ENCODE data around the gene SRP14.
"Not testable (repeated sequence)": the region's sequence is repeated elsewhere in the genome, so short reads cannot be mapped to it uniquely, and the experiment has no call there.

SRP14 gene, protein sequence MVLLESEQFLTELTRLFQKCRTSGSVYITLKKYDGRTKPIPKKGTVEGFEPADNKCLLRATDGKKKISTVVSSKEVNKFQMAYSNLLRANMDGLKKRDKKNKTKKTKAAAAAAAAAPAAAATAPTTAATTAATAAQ

DNA sequence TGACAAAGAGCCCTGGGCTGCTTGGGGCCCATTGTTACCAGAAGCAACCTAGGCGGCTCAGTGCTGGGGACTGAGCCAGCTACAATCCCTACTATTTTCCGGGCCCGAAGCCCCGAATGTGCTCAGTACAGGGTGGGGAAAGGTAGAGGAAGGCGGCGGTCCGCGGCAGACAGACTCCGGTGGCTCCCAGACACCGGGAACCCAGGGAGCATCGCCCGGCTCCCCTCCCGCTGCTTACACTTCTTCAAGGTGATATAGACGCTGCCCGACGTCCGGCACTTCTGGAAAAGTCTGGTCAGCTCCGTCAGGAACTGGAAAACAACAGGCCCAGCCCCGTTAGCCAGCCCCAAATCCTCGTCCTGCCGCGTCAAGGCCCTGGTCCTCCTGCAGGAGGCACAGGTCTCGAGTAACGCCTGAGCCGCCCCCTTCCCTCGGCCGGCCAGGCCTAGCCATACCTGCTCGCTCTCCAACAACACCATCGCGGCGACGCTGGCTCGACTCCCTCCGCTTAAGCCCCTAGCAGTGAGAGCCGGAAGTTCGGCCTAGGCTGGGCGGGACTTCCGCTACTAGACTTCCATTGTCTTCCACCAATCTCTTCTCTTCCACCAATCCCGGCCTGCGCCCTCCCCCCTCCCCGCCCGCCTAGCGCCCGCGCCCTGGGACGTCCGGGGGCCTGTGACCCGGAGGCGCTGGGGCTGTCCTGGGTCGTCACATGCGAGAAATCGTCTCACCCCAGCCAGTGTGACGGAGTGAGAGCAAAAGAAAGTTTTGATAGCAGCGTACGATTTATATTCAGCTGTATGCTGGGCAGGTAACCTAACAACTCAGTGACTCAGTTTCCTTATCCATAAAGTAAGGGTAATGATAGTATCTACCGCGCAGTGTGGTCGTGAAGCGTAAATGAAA, at the start of gene SRP14:
TSS of gene SRP14 (minus strand) at position 544 of the 906 bp plus-strand sequence. CDS start at position 479, 65 bp downstream.
- in situ Hi-C loops (cut with MboI; ENCODE audit: low sequenced_read_pairs) = no loop called here

DNA sequence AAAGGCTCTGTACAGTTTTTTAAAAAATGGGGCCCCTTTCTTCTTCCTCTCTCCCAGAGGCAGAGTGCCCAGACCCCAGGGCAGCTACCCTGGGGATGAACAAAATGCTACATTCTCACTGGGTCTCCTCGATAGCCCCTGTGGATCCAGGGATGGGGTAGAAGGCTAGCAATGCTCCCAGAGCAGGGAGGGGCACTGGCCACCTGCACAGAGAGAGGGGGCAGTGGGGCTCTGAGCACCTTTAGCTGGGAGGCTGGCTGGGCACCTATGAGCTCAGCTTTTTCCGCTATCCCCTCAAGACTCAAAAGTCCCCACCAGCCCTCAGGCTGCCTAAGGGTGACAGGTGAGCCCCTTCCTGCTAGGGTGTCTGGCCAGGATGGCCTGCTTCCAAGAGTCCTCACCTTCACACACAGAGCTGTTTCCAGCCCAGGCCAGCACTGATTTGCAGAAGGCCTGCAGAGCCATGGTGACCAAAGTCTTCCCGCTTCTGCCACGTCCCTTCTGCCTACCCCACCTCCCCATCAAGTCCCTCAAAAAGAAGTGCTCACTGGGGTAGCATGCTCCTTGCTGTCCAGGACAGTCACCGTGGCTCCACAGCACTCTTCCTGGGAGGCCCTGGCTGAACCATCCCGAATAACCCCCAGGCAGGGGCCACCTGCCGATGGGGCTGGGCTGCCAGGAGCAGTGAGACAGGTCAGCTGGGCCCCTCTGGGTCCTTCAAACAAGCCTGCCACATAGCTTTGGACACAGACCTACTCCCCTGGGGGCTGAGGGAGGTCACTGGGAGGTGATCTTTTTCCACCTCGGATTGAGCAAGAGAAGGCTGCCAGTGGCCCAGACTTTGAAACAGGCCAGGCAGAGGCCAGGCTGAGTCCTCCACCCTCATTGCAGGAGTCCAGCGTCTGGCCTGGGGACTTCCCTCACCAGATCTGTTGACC, 49.3 kb upstream of the SRP14 start:
- in situ Hi-C loops (cut with MboI; ENCODE audit: low sequenced_read_pairs) = no loop called here

DNA sequence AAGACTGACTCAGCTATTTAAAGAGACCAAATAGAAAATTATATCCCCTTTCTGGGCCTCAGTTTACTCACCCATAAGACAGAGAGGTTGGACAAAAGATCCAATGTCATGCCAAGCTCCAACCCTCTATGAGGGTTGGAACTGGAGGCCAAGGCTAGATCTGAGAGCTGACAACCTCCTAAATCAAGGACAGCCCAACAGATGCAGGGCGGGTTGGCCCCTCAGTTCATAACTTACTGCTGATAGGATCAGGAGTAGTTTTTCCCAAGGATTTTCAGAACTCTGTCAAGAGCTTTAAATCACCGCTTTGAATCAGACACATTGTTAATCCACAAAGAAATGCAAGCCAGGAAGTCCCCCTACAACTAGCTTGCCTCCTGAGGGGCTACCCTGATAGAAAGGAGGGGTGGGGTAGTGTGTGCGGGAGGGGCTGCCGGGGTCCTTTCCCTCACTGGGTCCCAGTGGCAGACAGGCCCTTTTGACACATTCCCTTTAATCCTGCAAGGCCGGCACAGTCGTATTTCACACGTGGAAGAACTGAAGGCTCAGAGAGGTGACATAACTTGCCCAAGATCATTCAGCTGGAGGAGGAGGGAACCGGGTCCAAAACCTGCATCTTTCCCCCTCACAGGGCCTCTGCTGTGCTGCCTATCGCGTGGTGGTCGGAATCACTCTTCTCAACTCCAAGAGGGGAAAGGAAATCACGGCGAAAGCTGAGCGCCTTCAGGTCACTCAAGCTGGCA, 48.3 kb upstream of the SRP14 start:
- in situ Hi-C loops (cut with MboI; ENCODE audit: low sequenced_read_pairs) = no loop called here

DNA sequence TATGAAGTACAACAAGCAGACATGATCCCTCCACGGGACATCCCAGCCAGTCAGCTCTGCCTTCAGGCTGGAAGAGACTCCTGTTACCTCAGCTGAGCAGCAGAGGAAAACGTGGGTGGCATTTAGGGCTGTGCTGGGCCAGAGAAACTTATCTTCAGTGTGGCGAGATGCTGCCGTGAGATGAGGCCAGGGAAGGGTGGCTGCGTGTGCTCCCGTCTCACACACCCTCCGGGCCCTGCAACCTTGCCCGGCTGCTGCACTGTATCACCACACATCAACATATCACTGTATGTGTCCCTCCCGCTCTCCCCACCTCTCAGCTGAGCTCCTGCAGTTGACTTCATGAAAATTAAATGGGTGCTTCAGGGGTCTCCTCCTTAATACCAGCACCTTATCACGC, 46.3 kb upstream of the SRP14 start:
- in situ Hi-C loops (cut with MboI; ENCODE audit: low sequenced_read_pairs) = no loop called here

DNA sequence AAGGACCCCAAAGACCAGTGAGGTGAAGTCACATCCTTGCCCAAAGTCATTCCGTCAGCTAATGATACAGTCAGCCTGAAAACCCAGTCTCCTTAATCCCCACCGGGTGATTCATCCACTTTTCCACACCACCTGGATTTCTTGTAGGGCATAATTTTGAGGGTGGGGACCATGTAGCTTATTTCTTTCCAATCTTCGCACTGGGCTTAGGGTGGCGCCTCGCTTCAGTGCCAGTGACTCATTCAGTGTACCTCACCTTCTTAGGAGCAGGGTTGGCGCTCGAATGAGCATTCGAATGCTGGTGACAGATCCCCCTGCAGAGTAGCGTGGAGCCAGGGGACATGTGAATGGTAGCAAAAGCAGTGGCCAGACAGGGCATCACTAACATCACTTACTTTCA, 45.7 kb upstream of the SRP14 start:
- in situ Hi-C loops (cut with MboI; ENCODE audit: low sequenced_read_pairs) = no loop called here

DNA sequence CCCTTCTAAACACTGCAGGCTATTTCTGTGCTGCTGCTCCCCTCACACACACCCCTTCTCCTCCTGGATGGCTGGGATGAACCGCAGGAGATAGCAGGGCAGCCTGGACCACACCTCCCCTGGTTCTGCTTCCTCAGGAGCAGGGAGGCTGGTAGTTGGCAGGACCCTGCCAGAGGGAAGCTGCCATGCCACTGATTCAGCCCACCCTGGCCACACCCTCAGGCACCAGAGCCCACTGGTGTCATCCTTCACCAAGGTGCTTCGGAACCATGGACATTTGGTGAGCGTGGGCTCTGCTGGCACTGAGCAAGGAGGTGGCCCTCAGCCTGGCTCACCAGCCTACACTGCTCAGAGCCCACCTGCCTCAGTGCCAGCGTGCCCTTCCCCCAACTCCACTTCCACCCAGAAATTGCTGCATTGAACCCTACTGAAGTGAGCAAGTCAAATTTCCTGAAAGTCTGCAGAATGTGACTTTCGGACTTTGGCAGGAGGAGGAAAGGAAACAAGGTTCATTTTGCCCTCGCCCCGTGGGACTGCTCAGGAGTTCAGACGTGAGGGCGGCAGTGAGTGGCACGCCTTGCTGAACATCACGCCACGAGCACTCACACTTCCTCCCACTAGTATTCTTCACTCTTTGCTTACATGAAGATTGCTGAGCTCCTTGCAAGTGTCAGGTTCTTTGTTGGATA, 43.4 kb upstream of the SRP14 start:
- in situ Hi-C loops (cut with MboI; ENCODE audit: low sequenced_read_pairs) = no loop called here

DNA sequence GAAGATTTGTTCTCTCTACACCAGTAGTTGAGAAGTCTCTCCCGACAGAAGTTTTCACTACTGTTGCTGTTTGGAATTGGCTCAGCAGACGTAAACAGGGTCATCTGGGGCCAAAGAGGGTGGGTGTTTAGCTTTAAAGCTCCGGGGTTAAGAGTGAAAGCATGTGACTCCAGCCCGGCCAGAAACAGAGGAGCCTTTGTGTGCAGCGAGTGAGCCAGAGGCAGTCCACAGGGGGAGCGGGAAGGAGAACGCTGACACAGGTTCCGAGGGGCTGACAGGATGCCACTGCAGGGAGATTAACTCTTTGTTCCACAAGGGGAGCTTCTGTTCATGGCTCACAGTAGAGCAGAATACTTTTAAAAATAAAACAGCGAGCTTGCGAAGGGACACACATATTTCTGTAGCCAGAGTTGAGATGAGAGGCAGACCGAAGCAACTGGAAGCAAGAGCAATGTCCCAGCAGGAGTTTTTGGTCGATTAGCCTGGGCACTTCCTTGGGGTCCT, 42.8 kb upstream of the SRP14 start:
- in situ Hi-C loops (cut with MboI; ENCODE audit: low sequenced_read_pairs) = no loop called here

DNA sequence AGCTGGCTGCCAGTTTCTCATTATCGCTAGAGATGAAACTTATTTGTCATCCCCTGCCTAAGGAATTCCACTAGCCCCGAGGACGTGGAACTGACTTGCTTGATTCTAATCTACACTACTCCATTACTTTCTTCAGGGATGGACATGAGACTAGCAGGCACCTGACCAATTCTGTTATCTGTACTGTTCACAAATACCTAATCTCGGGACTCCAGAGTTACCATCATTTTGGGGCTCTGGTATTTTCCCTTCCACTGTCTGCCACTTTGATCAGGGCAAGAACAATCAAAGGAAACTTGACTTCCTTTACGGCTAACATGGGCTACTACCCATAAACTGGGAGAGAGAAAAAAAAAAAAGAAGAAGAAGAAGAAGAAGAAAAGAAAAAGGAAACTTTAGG, 41.9 kb upstream of the SRP14 start:
- in situ Hi-C loops (cut with MboI; ENCODE audit: low sequenced_read_pairs) = no loop called here

DNA sequence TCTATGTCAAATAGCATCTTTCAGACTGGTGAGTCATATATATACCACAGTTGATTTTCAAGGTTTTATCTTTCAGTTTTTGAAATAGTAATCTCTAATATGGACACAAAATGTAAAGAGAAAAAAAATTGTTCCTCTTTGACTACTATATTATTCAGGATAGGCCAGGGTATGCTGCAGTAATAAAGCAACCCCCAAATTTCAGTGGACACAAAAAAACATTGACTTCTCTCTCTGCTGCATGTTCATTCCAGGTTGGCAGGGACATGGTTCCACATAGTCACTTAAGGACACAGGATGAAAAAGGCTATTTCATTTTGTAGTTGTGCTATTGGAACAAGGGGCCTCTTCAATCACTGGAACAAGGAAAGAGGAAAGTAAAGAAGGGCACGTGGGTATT, 41.1 kb upstream of the SRP14 start:
- in situ Hi-C loops (cut with MboI; ENCODE audit: low sequenced_read_pairs) = no loop called here

DNA sequence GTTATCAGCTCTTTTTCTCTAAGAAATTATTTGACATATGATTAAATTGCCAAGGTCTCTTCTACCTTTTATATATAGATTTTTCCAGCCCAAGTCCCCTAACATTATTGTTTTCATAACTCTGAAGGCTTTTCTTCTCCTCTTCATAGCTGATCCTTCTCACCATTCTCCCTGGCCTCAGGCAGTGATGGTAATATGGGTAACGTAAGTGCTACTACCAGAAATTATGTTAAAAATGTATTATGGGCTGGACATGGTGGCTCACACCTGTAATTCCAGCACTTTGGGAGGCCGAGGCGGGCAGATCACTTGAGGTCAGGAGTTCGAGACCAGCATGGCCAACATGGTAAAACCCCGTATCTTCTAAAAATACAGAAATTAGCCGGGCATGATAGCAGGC, 40.5 kb upstream of the SRP14 start:
- in situ Hi-C loops (cut with MboI; ENCODE audit: low sequenced_read_pairs) = no loop called here

DNA sequence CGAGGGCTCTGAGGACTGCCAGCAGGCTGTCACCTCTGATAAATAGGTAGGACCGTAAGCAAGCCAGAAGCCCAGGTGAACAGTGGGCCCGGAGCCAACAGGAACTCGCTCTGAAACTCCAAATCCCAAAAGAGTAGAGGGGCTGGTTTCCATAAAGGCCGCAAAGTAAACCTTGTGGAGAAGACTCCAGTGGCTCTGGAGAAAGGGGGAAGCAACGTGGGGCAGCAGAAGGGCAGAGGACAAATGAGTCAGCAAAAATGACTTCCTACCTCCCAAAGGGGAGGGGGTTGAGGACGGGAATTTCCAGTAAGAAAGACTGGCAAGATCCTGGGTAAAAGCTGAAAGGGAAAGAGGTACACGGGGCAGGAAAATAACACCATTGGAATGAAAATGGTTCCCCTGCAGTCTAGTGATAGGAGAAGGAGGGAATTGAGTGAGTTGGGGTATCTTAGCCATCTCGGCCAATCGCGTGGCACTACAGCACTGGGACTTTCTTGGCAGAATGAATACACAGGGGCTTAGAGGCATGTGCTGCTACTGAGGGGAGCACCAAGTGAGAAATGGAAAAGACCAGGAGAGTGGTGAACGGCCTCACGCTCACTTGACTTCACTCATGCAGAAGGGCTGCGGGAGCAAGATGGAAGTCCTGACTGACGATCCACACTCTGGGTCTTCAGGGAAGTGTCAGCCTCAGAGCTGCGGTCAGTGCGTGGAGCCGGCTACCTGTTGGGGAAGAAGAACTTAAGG, 36.5 kb upstream of the SRP14 start:
- in situ Hi-C loops (cut with MboI; ENCODE audit: low sequenced_read_pairs) = no loop called here

DNA sequence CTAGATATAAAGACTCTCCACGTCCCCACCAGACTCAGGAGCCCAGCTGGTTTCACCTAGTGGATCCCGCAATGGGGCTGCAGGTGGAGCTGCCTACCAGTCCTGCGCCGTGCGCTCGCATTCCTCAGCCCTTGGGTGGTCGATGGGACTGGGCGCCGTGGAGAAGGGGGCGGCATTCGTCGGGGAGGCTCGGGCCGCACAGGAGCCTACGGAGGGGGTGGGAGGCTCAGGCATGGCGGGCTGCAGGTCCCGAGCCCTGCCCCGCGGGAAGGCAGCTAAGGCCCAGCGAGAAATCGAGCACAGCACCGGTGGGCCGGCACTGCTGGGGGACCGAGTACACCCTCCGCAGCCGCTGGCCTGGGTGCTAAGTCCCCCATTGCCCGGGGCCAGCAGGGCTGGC, 35.7 kb upstream of the SRP14 start:
- in situ Hi-C loops (cut with MboI; ENCODE audit: low sequenced_read_pairs) = not testable (repeated sequence)

DNA sequence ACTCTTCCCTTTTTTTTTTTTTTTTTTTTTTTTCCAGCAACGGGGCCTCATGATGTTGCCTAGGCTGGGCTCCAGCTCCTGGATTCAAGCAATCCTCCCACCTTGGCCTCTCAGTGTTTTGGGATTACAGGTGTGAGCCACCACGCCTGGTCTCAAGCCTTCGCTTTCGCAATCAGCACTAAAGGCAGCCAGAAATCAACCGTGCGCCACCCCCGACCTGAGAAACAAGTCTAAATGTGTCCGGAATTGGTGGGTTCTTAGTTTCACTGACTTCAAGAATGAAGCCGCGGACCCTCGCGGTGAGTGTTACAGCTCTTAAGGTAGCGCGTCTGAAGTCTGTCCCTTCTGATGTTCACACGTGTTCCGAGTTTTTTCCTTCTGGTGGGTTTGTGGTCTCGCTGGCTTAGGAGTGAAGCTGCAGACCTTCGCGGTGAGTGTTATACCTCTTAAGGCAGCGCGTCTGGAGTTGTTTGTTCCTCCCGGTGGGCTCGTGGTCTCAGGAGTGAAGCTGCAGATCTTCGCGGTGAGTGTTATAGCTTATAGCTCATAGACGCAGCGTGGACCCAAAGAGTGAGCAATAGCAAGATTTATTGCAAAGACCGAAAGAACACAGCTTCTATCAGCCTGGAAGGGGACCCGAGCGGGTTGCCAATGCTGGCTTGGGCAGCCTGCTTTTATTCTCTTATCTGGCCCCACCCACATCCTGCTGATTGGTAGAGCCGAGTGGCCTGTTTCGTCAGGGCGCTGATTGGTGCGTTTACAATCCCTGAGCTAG, 34.9 kb upstream of the SRP14 start:
- in situ Hi-C loops (cut with MboI; ENCODE audit: low sequenced_read_pairs) = not testable (repeated sequence)

DNA sequence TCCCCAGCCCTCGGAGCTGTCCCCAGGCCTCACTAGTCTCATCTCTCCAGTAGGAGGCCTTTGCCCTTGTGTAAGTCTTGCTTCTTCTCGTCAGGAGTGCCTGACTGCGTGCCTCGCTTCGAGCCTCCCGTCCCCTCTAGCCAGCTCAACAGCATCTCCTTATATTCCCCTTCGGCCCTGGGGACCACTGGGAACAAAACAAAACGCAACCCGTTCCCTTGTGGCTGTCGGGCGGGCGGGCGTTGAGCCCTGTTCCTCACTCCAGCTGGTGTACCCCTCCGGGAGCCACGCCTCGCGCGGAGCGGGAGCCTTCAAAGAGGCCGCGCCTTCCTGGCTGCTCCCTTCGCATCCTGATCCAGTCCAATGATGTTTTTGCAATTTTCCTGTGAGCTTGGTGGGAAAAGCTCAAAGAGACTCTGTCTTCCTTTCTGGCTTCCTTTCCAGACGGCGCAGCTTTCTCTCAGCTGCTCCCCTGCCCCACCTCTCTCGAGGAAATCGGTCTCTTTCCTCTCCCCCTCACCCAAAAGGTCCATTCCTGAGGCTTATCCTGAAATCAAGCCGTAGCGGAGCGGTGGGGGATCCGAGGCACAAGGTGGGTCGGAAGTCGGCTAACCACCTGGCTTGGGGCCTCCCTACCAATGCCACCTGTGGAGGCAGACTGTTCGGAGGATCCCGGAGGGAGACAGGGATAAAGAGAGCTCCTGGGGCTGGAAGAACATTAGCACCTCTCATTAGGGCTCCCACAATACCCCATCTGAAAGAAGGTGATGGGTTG, 33.4 kb upstream of the SRP14 start:
- in situ Hi-C loops (cut with MboI; ENCODE audit: low sequenced_read_pairs) = no loop called here

DNA sequence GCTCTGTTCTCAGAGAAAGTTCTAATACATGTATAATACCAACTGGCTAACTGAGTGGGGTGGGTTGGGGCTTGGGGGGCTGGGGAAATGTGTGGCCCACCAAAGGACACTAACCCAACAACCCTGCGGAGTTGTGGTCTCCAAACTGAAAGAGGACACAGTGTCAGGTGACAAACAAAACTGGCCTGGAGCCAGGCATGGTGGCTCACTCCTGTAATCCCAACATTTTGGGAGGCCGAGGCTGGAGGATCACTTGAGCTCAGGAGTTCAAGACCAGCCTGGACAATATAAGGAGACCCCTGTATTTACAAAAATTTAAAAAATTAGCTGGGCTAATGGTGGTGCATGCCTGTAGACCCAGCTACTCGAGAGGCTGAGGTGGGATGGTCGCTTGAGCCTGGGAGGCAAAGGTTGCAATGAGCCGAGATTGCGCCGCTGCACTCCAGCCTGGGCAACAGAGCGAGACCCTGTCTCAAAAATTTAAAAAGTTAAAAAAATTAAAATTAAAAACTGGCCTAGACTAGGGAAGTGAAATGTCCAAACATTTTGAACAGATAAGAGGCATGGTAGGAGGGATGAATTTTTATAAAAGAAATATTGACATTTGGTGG, 31.7 kb upstream of the SRP14 start:
- in situ Hi-C loops (cut with MboI; ENCODE audit: low sequenced_read_pairs) = no loop called here

DNA sequence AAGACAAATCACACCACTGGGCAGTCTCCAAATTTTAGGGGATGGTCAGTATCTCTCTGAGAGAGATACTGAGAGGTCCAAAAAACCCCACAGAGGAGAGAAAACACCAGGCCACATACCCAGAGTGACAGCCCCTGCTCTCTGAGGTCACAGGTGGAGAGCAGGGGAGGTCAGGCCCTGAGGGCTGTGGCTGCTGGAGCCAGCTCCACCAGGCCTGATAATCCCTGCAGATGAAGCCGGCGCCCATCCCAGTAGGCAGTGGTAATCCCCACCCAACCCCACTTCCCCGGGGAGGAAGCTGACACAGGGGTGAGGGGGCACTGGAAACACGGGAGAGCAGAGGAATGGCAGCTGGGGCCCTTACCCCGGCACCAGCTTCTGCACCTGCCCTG, 31.2 kb upstream of the SRP14 start:
- in situ Hi-C loops (cut with MboI; ENCODE audit: low sequenced_read_pairs) = no loop called here

All from hTERT RPE-1 (cell line).